IgD-negative memory B cell (primary cell): Measurements from ENCODE around the gene PSMD14. TPM values are rescaled to one million over a fixed set of nuclear protein-coding genes. Genes with fewer than 3 reads are reported as not detected.
"Not testable (repeated sequence)": the region's sequence is repeated elsewhere in the genome, so short reads cannot be mapped to it uniquely, and the experiment has no call there.

ENCODE experiments used
- H3K27ac Mint-ChIP-seq, 3 donors: one replicate each; pipeline ENCODE4 v1.8.0; 2020 to 2022; ENCODE audit warnings: mild to moderate bottlenecking in 3 of 3, mixed read lengths in 3 of 3, moderate library complexity in 1 of 3
- H3K27me3 Mint-ChIP-seq: one replicate; pipeline ENCODE4 v1.8.0; 2021; ENCODE audit warnings: mixed read lengths
- H3K36me3 Mint-ChIP-seq: one replicate; pipeline ENCODE4 v1.8.0; 2020; ENCODE audit warnings: mild to moderate bottlenecking, mixed read lengths
- H3K4me1 Mint-ChIP-seq, 3 donors: one replicate each; pipeline ENCODE4 v1.8.0; 2020 to 2022; ENCODE audit warnings: mixed read lengths in 3 of 3, mild to moderate bottlenecking in 1 of 3
- H3K4me3 Mint-ChIP-seq, 4 donors: one replicate each; pipeline ENCODE4 v1.8.0; 2020 to 2022; ENCODE audit warnings: mild to moderate bottlenecking in 4 of 4, mixed read lengths in 4 of 4, moderate library complexity in 3 of 4
- H3K9me3 Mint-ChIP-seq, 3 donors: one replicate each; pipeline ENCODE4 v1.8.0; 2020 to 2021; ENCODE audit warnings: mixed read lengths in 3 of 3, mild to moderate bottlenecking in 1 of 3
- polyA plus RNA-seq: library from polyadenylated mRNA; unstranded; fragments of 300-500 nt; fragmentation: Illumina TruSeq; gene quantifications from one replicate; pipeline ENCODE4 v1.2.3, GENCODE V29; 2021

Gene PSMD14
- polyA plus RNA-seq, 1 donor from 2014 or later = 41.1 TPM

DNA sequence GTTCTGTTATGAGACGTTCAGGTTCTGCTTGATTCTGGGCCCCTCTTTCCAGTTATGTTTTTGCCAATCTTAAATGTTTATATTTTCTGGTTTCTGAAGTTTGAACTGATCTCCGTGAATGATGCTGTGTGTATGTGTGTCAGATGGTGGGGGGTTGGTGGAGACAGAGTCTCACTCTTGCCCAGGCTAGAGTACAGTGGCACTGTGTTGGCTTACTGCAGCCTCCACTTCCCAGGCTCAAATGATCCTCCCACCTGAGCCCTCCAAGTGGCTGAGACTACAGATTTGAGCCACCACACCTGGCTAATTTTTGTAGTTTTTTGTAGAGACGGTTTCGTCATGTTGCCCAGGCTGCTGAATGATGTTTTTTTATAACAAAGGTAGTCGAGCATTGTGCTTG is 45.9 kb downstream of the PSMD14 start:
- Mint-ChIP-seq H3K4me1 (peaks cover 18 to 22% (median 19%) of the 10 kb centered on the region in 3 donors), H3K27me3 (no peaks in the 10 kb centered on the region), H3K27ac (no peak overlapping the region), H3K9me3 (no peaks in the 10 kb centered on the region), H3K36me3 (peaks cover 16% of the 10 kb centered on the region), H3K4me3 (no peak overlapping the region)

DNA sequence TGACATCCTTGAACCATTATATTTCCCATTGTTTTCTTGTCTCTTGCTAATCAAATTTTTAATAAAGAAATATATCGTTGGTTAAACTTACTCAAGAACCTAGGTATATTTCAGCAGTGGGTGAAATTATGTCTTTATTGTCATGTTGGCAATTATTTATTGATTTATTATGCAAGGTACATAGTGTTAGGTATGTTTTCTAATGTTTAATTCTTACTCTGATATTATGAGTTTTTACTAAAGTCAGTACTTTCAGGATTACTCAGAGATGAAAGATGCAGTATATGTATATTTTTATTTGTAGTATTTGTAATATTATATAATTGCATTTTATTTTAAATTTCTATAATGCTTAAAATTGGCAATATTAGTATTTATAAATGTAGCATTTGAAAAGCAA is 46.9 kb downstream of the PSMD14 start:
- Mint-ChIP-seq H3K27ac (no peak overlapping the region), H3K9me3 (no peaks in the 10 kb centered on the region), H3K4me1 (peaks cover 13 to 19% (median 16%) of the 10 kb centered on the region in 3 donors), H3K27me3 (no peaks in the 10 kb centered on the region), H3K36me3 (peaks cover 16% of the 10 kb centered on the region), H3K4me3 (no peak overlapping the region)

DNA sequence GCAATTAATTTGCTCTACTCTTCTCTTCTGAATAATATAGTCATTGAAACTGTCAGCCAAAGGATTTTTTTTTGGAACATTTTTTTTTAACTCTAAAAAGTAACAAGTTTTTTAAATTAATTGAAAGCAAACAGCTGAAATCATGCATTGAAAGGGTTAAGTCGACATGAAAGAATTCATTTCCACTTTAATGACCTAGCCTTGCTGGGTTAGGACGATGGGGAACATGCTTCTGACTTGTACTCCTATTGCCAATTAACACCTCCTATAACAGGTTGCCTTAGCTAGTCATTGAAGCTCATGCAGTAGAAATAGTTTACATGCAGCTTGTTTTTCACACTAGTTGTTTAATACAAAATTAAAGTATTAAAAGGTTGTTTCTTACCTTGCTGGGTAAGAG is 47.8 kb downstream of the PSMD14 start:
- H3K27ac Mint-ChIP-seq = no peak overlapping the region
- H3K4me3 Mint-ChIP-seq = no peak overlapping the region
- peaks cover 20% of the 10 kb centered on the region for H3K36me3 Mint-ChIP-seq
- H3K9me3 Mint-ChIP-seq = peaks cover 0 to 4% (median 0%) of the 10 kb centered on the region in 3 donors
- peaks cover 11 to 16% (median 13%) of the 10 kb centered on the region in 3 donors for H3K4me1 Mint-ChIP-seq
- H3K27me3 Mint-ChIP-seq = no peaks in the 10 kb centered on the region

DNA sequence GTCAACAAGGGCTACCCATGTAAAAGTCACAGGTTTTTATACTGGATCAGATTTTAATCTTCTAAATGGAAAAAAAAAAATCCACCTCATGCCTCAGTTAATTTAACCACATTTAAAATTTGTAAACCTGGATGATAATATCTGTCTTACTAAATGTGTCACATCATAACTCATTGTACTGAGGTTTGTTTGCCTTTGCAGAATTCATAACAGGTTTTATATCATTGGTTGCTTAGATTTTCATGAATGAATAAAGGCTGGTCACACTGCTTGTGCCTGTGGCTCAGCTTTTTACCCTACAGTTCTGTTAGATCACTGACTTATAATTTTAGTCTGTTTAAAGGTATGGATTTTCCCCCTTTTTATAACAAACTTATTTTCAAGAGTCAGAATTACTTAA is 48.9 kb downstream of the PSMD14 start:
- no peak overlapping the region for H3K27ac Mint-ChIP-seq
- peaks cover 6 to 13% (median 9%) of the 10 kb centered on the region in 3 donors for H3K4me1 Mint-ChIP-seq
- H3K9me3 Mint-ChIP-seq = peaks cover 0 to 8% (median 1%) of the 10 kb centered on the region in 3 donors
- peaks cover 22% of the 10 kb centered on the region for H3K36me3 Mint-ChIP-seq
- no peaks in the 10 kb centered on the region for H3K27me3 Mint-ChIP-seq
- H3K4me3 Mint-ChIP-seq = no peak overlapping the region

DNA sequence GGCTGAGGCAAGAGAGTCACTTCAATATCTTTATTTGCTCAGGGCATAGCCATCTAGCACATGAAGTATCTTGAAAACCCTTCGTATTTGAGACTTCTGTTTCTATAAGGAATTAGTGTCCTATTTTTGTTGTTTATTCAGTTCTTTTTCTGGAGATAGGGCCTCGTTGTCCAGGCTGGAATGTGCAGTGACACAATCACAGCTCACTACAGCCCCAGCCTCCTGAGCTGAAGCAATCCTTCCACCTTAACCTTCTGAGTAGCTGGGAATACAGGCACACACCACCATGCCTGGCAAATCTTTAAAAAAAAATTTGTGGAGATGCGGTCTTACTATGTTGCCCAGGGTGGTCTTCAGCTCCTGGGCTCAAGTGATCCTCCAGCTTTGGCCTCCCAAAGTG is 50.6 kb downstream of the PSMD14 start:
- Mint-ChIP-seq H3K4me3 (no peak overlapping the region), H3K9me3 (peaks cover 1 to 14% (median 2%) of the 10 kb centered on the region in 3 donors), H3K27me3 (no peaks in the 10 kb centered on the region), H3K36me3 (peaks cover 26% of the 10 kb centered on the region), H3K27ac (no peak overlapping the region), H3K4me1 (peaks cover 0 to 6% (median 6%) of the 10 kb centered on the region in 3 donors)

DNA sequence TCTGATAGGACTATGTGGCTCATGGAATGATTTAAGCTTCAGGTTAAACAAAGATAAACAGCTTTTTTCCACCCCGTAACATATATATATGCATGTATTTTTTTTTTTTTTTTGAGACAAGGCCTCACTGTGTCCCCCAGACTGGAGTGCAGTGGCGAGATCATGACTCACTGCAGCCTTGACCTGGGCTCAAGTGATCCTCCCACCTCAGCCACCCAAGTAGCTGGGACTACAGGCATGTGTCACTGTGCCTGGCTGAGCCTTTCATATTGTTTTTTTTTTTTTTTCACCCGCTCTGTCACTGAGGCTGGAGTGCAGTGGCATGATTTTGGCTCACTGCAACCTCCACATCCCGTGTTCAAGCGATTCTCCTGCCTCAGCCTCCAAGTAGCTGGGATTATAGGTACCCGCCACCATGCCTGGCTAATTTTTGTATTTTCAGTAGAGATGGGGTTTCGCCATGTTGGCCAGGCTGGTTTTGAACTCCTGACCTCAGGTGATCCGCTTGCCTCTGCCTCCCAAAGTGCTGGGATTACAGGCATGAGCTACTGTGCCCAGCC is 52.0 kb downstream of the PSMD14 start:
- Mint-ChIP-seq H3K9me3 (peaks cover 1 to 14% (median 2%) of the 10 kb centered on the region in 3 donors), H3K36me3 (peaks cover 23% of the 10 kb centered on the region)
- not testable (repeated sequence) for H3K27me3 Mint-ChIP-seq, H3K4me3 Mint-ChIP-seq, H3K4me1 Mint-ChIP-seq, H3K27ac Mint-ChIP-seq

DNA sequence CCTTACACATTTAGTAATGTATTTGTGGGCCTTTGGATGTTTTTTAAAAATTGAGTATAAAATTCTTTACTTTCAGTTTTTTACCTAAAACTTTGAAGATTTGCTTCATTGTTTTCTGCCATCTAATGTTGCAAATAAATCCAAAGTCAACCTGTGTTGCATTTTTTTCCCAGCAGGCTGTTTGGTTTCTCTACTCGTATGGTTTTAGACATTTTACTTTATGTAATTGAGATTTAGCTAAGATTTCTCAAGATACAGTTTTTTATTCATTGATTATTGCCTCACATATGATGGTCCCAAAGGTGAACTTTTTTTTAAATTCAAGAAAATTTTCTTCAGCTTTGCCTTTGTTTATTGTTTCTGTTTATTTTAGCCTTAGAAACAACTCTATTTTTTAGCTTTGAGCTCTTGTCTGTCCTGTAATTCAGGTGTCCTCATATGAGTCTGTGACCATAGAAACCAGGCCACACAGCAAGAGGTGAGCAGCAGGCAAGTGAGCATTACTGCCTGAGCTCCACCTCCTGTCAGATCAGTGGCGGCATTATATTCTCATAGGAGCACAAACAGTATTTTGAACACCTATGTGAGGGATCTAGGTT is 54.4 kb downstream of the PSMD14 start:
- no peak overlapping the region for H3K4me3 Mint-ChIP-seq
- H3K27me3 Mint-ChIP-seq = no peaks in the 10 kb centered on the region
- peaks cover 1 to 14% (median 2%) of the 10 kb centered on the region in 3 donors for H3K9me3 Mint-ChIP-seq
- H3K36me3 Mint-ChIP-seq = peaks cover 24% of the 10 kb centered on the region
- peaks cover 0 to 4% (median 2%) of the 10 kb centered on the region in 3 donors for H3K4me1 Mint-ChIP-seq
- H3K27ac Mint-ChIP-seq = no peak overlapping the region

DNA sequence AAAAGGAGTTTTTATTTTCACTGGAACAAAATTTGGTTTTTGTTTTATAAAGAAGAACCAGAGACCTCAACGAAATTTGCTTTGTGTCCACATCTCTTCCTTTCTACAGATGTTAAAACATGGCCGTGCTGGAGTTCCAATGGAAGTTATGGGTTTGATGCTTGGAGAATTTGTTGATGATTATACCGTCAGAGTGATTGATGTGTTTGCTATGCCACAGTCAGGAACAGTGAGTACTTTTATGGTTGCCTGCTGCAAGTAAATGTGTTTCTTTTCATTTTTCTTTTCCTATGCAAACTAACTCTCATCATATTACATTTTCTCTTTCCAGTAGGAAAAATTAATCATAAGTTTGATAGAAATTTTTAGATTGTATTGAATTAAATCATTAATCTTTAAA is 59.5 kb downstream of the PSMD14 start:
- H3K36me3 Mint-ChIP-seq = peaks cover 20% of the 10 kb centered on the region
- no peak overlapping the region for H3K27ac Mint-ChIP-seq
- H3K4me1 Mint-ChIP-seq = peaks cover 0 to 3% (median 2%) of the 10 kb centered on the region in 3 donors

DNA sequence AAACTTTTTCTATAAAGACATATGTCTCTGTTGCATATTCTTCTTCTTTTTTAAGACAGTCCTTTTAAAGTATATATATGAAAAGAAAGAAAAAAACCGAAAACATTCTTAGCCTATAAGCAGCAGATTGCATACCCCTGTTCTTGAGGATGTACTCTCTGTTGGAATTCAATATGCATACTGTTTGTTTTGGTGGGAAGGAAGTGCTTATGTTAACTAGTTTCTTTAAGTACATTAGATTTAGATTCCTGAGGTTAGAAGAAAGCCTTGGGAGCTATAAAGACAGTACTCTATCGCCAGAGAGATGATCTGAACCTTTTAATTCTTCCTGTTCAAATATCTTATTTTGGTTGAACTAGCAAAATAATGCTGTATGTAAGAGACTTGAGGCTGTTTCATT is 61.1 kb downstream of the PSMD14 start:
- no peak overlapping the region for H3K27ac Mint-ChIP-seq
- no peak overlapping the region for H3K4me3 Mint-ChIP-seq
- H3K4me1 Mint-ChIP-seq = peaks cover 0 to 3% (median 2%) of the 10 kb centered on the region in 3 donors
- H3K9me3 Mint-ChIP-seq = no peaks in the 10 kb centered on the region
- H3K36me3 Mint-ChIP-seq = peaks cover 21% of the 10 kb centered on the region
- no peaks in the 10 kb centered on the region for H3K27me3 Mint-ChIP-seq

More for the DNA sequence above, 59.5 kb downstream of the PSMD14 start:
- H3K4me3 Mint-ChIP-seq = no peak overlapping the region
- no peaks in the 10 kb centered on the region for H3K27me3 Mint-ChIP-seq
- peaks cover 0 to 4% (median 2%) of the 10 kb centered on the region in 3 donors for H3K9me3 Mint-ChIP-seq

DNA sequence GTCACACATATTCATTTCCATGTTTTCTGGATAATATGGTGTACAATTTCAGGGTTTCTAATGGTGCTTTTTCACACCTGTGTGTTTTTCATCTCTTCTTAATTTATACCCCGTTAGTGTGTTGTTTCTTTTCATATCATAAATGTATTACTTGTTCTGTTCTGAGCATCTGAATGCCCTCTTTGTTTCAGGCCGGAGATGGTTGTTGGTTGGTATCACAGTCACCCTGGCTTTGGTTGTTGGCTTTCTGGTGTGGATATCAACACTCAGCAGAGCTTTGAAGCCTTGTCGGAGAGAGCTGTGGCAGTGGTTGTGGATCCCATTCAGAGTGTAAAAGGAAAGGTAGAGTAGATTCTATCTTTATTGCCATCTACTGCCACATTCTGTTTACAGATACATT is 62.8 kb downstream of the PSMD14 start:
- peaks cover 24% of the 10 kb centered on the region for H3K36me3 Mint-ChIP-seq

DNA sequence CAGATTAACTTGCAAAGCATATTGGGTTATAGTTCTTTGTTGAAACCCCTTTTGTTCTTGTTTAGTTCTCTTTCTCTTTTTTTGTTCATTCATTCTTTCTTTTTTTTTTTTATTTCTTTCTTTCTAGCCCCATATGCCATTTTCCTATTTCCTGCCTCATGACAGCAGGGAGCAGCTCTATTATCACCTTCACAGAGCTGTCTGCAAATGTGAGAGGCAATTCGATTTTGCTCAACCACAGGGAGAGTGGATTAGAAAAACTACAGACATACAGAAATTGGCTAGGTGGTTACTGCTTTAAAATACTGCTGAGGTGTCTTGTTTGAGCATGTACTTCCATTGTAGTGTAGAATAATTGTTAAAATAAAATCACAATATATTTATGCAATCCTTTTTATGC is 63.6 kb downstream of the PSMD14 start:
- no peak overlapping the region for H3K4me3 Mint-ChIP-seq
- H3K36me3 Mint-ChIP-seq = peaks cover 26% of the 10 kb centered on the region
- no peaks in the 10 kb centered on the region for H3K4me1 Mint-ChIP-seq
- H3K27ac Mint-ChIP-seq = no peak overlapping the region
- H3K27me3 Mint-ChIP-seq = no peaks in the 10 kb centered on the region
- no peaks in the 10 kb centered on the region for H3K9me3 Mint-ChIP-seq

More for the DNA sequence above, 62.8 kb downstream of the PSMD14 start:
- Mint-ChIP-seq H3K4me3 (no peak overlapping the region), H3K27ac (no peak overlapping the region), H3K4me1 (peaks cover 0 to 2% (median 0%) of the 10 kb centered on the region in 3 donors), H3K27me3 (no peaks in the 10 kb centered on the region), H3K9me3 (no peaks in the 10 kb centered on the region)

DNA sequence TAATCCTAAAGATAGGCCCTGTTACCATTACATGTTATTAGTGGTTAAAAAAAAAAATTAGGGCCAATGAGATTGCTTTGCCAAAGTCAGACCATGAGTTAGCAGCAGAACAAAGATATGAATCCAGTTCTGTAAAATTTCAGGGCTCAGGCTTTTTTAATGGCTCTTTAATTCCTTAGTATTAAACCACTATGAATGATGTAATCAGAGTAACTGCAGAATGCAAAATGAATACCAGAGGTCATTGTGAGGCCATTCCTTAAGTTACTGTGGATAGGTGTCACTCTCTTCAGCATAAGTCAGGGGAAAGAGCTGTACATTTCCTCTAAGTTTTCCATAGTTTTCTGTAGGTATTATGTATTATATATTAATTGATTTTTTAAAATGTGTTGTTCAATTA is 65.7 kb downstream of the PSMD14 start:
- no peak overlapping the region for H3K4me3 Mint-ChIP-seq
- peaks cover 23% of the 10 kb centered on the region for H3K36me3 Mint-ChIP-seq
- H3K4me1 Mint-ChIP-seq = no peaks in the 10 kb centered on the region
- H3K9me3 Mint-ChIP-seq = no peaks in the 10 kb centered on the region
- no peak overlapping the region for H3K27ac Mint-ChIP-seq
- no peaks in the 10 kb centered on the region for H3K27me3 Mint-ChIP-seq

DNA sequence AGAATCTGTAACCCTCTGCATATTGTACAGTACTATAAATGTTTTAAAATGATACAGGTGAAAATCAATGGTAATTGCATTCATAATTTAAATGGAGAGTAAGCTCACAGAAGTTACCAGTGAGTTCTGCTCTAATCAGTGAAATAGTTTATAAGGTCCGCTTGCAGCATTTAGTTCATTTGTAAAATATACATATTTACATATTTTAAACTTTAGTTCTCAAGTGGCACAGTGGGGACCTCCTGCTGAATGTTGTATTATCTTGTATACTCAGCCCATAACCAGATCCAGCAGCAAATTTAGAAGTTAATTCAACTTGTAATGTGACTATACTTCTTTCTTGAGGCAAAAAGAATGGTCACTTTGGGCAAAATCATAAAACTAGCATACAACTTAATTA is 66.2 kb downstream of the PSMD14 start:
- no peaks in the 10 kb centered on the region for H3K4me1 Mint-ChIP-seq
- no peak overlapping the region for H3K27ac Mint-ChIP-seq
- H3K27me3 Mint-ChIP-seq = no peaks in the 10 kb centered on the region
- H3K4me3 Mint-ChIP-seq = no peak overlapping the region
- H3K36me3 Mint-ChIP-seq = peaks cover 21% of the 10 kb centered on the region
- no peaks in the 10 kb centered on the region for H3K9me3 Mint-ChIP-seq

DNA sequence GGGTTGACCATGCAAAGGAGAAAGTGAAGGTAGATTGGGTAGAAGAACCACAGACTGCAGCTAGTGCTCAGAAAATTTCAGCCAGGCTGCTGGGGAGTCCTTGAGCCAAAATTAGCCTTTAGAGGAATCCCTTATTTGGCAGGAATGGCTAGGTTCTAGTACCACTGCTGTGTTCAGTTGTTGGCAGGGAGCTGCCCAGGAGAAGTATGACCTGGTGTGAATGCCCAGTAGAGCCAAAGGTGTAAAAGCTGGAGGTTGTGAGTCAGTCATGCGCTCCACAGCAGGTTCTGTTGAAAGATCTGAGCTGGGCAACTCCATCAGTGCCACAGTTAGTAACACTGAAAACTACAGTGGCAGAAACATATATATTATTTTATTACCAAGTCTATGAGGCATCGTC is 71.5 kb downstream of the PSMD14 start:
- Mint-ChIP-seq H3K9me3 (no peaks in the 10 kb centered on the region), H3K36me3 (peaks cover 11% of the 10 kb centered on the region), H3K27me3 (no peaks in the 10 kb centered on the region), H3K4me3 (no peak overlapping the region), H3K4me1 (peaks cover 0 to 5% (median under 1%) of the 10 kb centered on the region in 3 donors), H3K27ac (no peak overlapping the region)

DNA sequence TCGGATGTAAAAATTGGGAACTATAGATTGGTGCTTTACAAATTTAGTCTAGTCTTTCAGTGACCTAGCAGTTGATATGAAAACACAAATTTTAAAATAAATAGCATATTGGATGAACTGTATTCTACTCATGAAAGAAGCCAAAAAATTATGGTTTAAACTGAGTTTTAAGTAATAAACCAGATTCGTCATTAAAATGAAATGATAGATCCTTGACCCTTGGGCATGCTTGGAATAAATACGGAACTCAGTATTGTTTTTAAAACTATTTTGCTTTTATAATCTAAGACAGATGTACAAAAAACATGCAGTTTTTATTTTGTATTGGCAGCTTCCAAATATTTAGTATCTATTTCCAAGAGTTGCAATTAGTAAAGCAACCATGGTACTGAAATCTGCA is 73.3 kb downstream of the PSMD14 start:
- peaks cover 6% of the 10 kb centered on the region for H3K36me3 Mint-ChIP-seq
- no peak overlapping the region for H3K4me3 Mint-ChIP-seq
- no peaks in the 10 kb centered on the region for H3K27me3 Mint-ChIP-seq
- H3K4me1 Mint-ChIP-seq = peaks cover 0 to 14% (median 6%) of the 10 kb centered on the region in 3 donors
- H3K9me3 Mint-ChIP-seq = no peaks in the 10 kb centered on the region
- H3K27ac Mint-ChIP-seq = no peak overlapping the region

DNA sequence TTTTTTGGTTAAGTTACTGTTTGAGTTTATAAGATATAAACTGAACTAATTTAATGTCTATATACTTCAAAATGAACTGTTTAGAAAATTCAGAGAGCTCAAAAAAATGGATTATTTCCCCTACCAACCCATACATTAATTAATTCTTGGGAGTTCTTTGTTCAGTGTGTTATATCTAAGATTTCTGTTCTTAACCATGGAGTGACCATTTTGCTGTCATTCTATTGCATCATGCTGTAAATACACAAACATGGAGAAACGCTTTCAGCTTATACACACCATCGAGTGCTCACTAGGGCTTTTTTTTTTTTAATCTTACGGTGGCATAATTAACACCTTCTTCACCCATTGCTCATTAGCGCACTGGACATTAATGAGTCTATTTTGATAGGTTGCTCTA is 74.5 kb downstream of the PSMD14 start:
- Mint-ChIP-seq H3K4me1 (peaks cover 0 to 15% (median 6%) of the 10 kb centered on the region in 3 donors), H3K27me3 (no peaks in the 10 kb centered on the region), H3K4me3 (no peak overlapping the region), H3K36me3 (peaks cover 7% of the 10 kb centered on the region), H3K9me3 (no peaks in the 10 kb centered on the region), H3K27ac (no peak overlapping the region)
